Suppressor macrophage treated with lipopolysaccharide for 4 hours (primary cell): ENCODE data around the gene PRRC2B.
A peak's percentile ranks its signal among the peaks of the same experiment; 100 is the strongest.

Experiments used
- DNase-seq: peaks from one replicate; pipeline ENCODE4 v3.0.0-alpha.2; 2020

PRRC2B gene

GRCh38 chr9:131491001-131491710 is 97.3 kb downstream of the PRRC2B start:
- no peak for DNase-seq

GRCh38 chr9:131492070-131492469 is 98.2 kb downstream of the PRRC2B start:
- DNase-seq = no peak

- DNase-seq = no peak
Observed at GRCh38 chr9:131494296-131494870, 100.5 kb downstream of the PRRC2B start.

- DNase-seq = no peak
Observed at GRCh38 chr9:131495785-131496184, 101.9 kb downstream of the PRRC2B start.

GRCh38 chr9:131496844-131497405 is 103.0 kb downstream of the PRRC2B start:
- DNase-seq = no peak

- DNase-seq = no peak
Observed at GRCh38 chr9:131499254-131499767, 105.4 kb downstream of the PRRC2B start.

GRCh38 chr9:131500377-131500776 is 106.5 kb downstream of the PRRC2B start:
- no peak for DNase-seq

GRCh38 chr9:131500939-131501541 is 107.2 kb downstream of the PRRC2B start:
- DNase-seq = no peak

- peak; percentile 92 for DNase-seq
Observed at GRCh38 chr9:131502781-131503625, 109.1 kb downstream of the PRRC2B start, which contains the start of gene POMT1. TSS of gene POMT1 (plus strand) at chr9:131502918. CDS start at chr9:131504219, 1,301 bp downstream.

GRCh38 chr9:131503626-131504465 is 110.0 kb downstream of the PRRC2B start:
- peak; percentile 62 for DNase-seq

GRCh38 chr9:131505012-131505411 is 111.1 kb downstream of the PRRC2B start:
- DNase-seq = no peak

- DNase-seq = no peak
Observed at GRCh38 chr9:131511416-131511815, 117.5 kb downstream of the PRRC2B start.

GRCh38 chr9:131511880-131512279 is 118.0 kb downstream of the PRRC2B start:
- DNase-seq = no peak

GRCh38 chr9:131513177-131513576 is 119.3 kb downstream of the PRRC2B start:
- DNase-seq = no peak

GRCh38 chr9:131515559-131516031 is 121.7 kb downstream of the PRRC2B start:
- DNase-seq = peak; percentile 11

- DNase-seq = peak; percentile 11
Observed at GRCh38 chr9:131516100-131516499, 122.2 kb downstream of the PRRC2B start.

- no peak for DNase-seq
Observed at GRCh38 chr9:131516930-131517329, 123.0 kb downstream of the PRRC2B start.

GRCh38 chr9:131517761-131518190 is 123.9 kb downstream of the PRRC2B start:
- no peak for DNase-seq

GRCh38 chr9:131518553-131518952 is 124.7 kb downstream of the PRRC2B start:
- no peak for DNase-seq

GRCh38 chr9:131520503-131520902 is 126.6 kb downstream of the PRRC2B start:
- DNase-seq = no peak

GRCh38 chr9:131521203-131521602 is 127.3 kb downstream of the PRRC2B start:
- DNase-seq = no peak
